Measurements from ENCODE around the gene B3GNT7.
"Not testable (repeated sequence)": the region's sequence is repeated elsewhere in the genome, so short reads cannot be mapped to it uniquely, and the experiment has no call there.

B3GNT7 gene

GRCh38 chr2:231430437-231430836 lies 34.9 kb downstream of the B3GNT7 start:
- not testable (repeated sequence) for H3K27ac ChIP-seq (ENCODE audit: low read depth, low read length); H2AFZ ChIP-seq (ENCODE audit: low read length, unreplicated experiment); H3K4me3 ChIP-seq (ENCODE audit: low read depth, low read length)

GRCh38 chr2:231431606-231432005 lies 36.1 kb downstream of the B3GNT7 start:
- H3K79me2 ChIP-seq (ENCODE audit: control insufficient read depth, insufficient read depth, low read length, unreplicated experiment) = no peaks in the 10 kb centered on the region
- H3K27ac ChIP-seq (ENCODE audit: low read depth, low read length) = no peak overlapping the region
- H3K4me3 ChIP-seq (ENCODE audit: low read depth, low read length) = no peak overlapping the region
- H3K36me3 ChIP-seq (ENCODE audit: insufficient read depth, low read length) = no peaks in the 10 kb centered on the region
- H2AFZ ChIP-seq (ENCODE audit: low read length, unreplicated experiment) = no peak overlapping the region
- no peaks in the 10 kb centered on the region for H3K4me1 ChIP-seq (ENCODE audit: control insufficient read depth, insufficient read depth, low read length, unreplicated experiment)
- H3K27me3 ChIP-seq (ENCODE audit: insufficient read depth, low read length) = no peaks in the 10 kb centered on the region

More at GRCh38 chr2:231430437-231430836, 34.9 kb downstream of the B3GNT7 start:
- H3K4me1 ChIP-seq (ENCODE audit: control insufficient read depth, insufficient read depth, low read length, unreplicated experiment); H3K79me2 ChIP-seq (ENCODE audit: control insufficient read depth, insufficient read depth, low read length, unreplicated experiment); H3K36me3 ChIP-seq (ENCODE audit: insufficient read depth, low read length); H3K27me3 ChIP-seq (ENCODE audit: insufficient read depth, low read length): not testable (repeated sequence)

- Histone ChIP-seq H3K79me2 (ENCODE audit: control insufficient read depth, insufficient read depth, low read length, unreplicated experiment) (no peaks in the 10 kb centered on the region), H2AFZ (ENCODE audit: low read length, unreplicated experiment) (peak overlapping the region; percentile 55), H3K27me3 (ENCODE audit: insufficient read depth, low read length) (no peaks in the 10 kb centered on the region), H3K27ac (ENCODE audit: low read depth, low read length) (no peak overlapping the region), H3K4me3 (ENCODE audit: low read depth, low read length) (no peak overlapping the region), H3K36me3 (ENCODE audit: insufficient read depth, low read length) (no peaks in the 10 kb centered on the region), H3K4me1 (ENCODE audit: control insufficient read depth, insufficient read depth, low read length, unreplicated experiment) (no peaks in the 10 kb centered on the region)
Observed at GRCh38 chr2:231433990-231434389, 38.5 kb downstream of the B3GNT7 start.

GRCh38 chr2:231436957-231437356 lies 41.4 kb downstream of the B3GNT7 start:
- no peaks in the 10 kb centered on the region for H3K4me1 ChIP-seq (ENCODE audit: control insufficient read depth, insufficient read depth, low read length, unreplicated experiment)
- no peaks in the 10 kb centered on the region for H3K79me2 ChIP-seq (ENCODE audit: control insufficient read depth, insufficient read depth, low read length, unreplicated experiment)
- H3K36me3 ChIP-seq (ENCODE audit: insufficient read depth, low read length) = no peaks in the 10 kb centered on the region
- H3K4me3 ChIP-seq (ENCODE audit: low read depth, low read length) = no peak overlapping the region
- H3K27ac ChIP-seq (ENCODE audit: low read depth, low read length) = no peak overlapping the region
- H2AFZ ChIP-seq (ENCODE audit: low read length, unreplicated experiment) = no peak overlapping the region
- no peaks in the 10 kb centered on the region for H3K27me3 ChIP-seq (ENCODE audit: insufficient read depth, low read length)

GRCh38 chr2:231449503-231450054 lies 54.1 kb downstream of the B3GNT7 start:
- no peak overlapping the region for H2AFZ ChIP-seq (ENCODE audit: low read length, unreplicated experiment)
- H3K79me2 ChIP-seq (ENCODE audit: control insufficient read depth, insufficient read depth, low read length, unreplicated experiment) = no peaks in the 10 kb centered on the region
- H3K4me1 ChIP-seq (ENCODE audit: control insufficient read depth, insufficient read depth, low read length, unreplicated experiment) = no peaks in the 10 kb centered on the region
- no peaks in the 10 kb centered on the region for H3K27me3 ChIP-seq (ENCODE audit: insufficient read depth, low read length)
- peaks cover 16% of the 10 kb centered on the region; the same call in 1 of the 2 replicates for H3K36me3 ChIP-seq (ENCODE audit: insufficient read depth, low read length)
- H3K27ac ChIP-seq (ENCODE audit: low read depth, low read length) = no peak overlapping the region
- no peak overlapping the region for H3K4me3 ChIP-seq (ENCODE audit: low read depth, low read length)

- no peaks in the 10 kb centered on the region for H3K79me2 ChIP-seq (ENCODE audit: control insufficient read depth, insufficient read depth, low read length, unreplicated experiment)
- no peaks in the 10 kb centered on the region for H3K4me1 ChIP-seq (ENCODE audit: control insufficient read depth, insufficient read depth, low read length, unreplicated experiment)
- H3K27me3 ChIP-seq (ENCODE audit: insufficient read depth, low read length) = no peaks in the 10 kb centered on the region
- H2AFZ ChIP-seq (ENCODE audit: low read length, unreplicated experiment) = no peak overlapping the region
- H3K36me3 ChIP-seq (ENCODE audit: insufficient read depth, low read length) = peaks cover 25% of the 10 kb centered on the region; the same call in 1 of the 2 replicates
- no peak overlapping the region for H3K4me3 ChIP-seq (ENCODE audit: low read depth, low read length)
- no peak overlapping the region for H3K27ac ChIP-seq (ENCODE audit: low read depth, low read length)
Observed at GRCh38 chr2:231450548-231450989, 55.1 kb downstream of the B3GNT7 start.

Data from ACC112 (cell line).